Measurements from ENCODE around the gene DIAPH2.

GRCh38 chrX:97155816-97156215 is 471.2 kb downstream of the DIAPH2 start:
- TF ChIP-seq, protein P1, sequence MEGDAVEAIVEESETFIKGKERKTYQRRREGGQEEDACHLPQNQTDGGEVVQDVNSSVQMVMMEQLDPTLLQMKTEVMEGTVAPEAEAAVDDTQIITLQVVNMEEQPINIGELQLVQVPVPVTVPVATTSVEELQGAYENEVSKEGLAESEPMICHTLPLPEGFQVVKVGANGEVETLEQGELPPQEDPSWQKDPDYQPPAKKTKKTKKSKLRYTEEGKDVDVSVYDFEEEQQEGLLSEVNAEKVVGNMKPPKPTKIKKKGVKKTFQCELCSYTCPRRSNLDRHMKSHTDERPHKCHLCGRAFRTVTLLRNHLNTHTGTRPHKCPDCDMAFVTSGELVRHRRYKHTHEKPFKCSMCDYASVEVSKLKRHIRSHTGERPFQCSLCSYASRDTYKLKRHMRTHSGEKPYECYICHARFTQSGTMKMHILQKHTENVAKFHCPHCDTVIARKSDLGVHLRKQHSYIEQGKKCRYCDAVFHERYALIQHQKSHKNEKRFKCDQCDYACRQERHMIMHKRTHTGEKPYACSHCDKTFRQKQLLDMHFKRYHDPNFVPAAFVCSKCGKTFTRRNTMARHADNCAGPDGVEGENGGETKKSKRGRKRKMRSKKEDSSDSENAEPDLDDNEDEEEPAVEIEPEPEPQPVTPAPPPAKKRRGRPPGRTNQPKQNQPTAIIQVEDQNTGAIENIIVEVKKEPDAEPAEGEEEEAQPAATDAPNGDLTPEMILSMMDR (IDR thresholded peaks at IDR 0.05; ENCODE audit: low read depth, low read length) = no peak
- TF ChIP-seq POLR2A (IDR thresholded peaks at IDR 0.05; ENCODE audit: extremely low read depth, insufficient read length) = no peak
- TF ChIP-seq, protein P2, sequence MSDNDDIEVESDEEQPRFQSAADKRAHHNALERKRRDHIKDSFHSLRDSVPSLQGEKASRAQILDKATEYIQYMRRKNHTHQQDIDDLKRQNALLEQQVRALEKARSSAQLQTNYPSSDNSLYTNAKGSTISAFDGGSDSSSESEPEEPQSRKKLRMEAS (IDR thresholded peaks at IDR 0.05; ENCODE audit: low read depth, low read length) = no peak

All from NB4 (cell line).